Activated CD4-positive, alpha-beta T cell treated with anti-CD3 and anti-CD28 coated beads, Interleukin-10, Interleukin-2, amounts not matched to agents 100 ng/mL and 50 ng/mL, durations not matched to agents 16 hours and 8 hours (primary cell): ENCODE measurements around the gene TYW5.

Experiments used
- DNase-seq: peaks from one replicate; pipeline ENCODE4 v3.0.0-alpha.2; 2020

TYW5 gene

GRCh38 chr2:199912553-199913114 lies 42.7 kb downstream of the TYW5 start:
- peak; percentile 13 for DNase-seq

- DNase-seq = no peak
These were observed 43.5 kb downstream of the TYW5 start for GRCh38 chr2:199911877-199912161.

GRCh38 chr2:199911052-199911876 lies 44.0 kb downstream of the TYW5 start, which contains the start of gene C2orf69:
Gene C2orf69 (plus strand): TSS chr2:199911293. CDS start chr2:199911439, 146 bp downstream.
- peak; percentile 96 for DNase-seq

GRCh38 chr2:199910338-199911051 lies 44.8 kb downstream of the TYW5 start:
- no peak for DNase-seq

GRCh38 chr2:199907008-199907714 lies 48.1 kb downstream of the TYW5 start:
- DNase-seq = no peak

GRCh38 chr2:199903111-199903510 lies 52.2 kb downstream of the TYW5 start:
- DNase-seq = no peak

- DNase-seq = no peak
These were observed 52.7 kb downstream of the TYW5 start for GRCh38 chr2:199902486-199903110.

GRCh38 chr2:199901942-199902341 lies 53.3 kb downstream of the TYW5 start:
- no peak for DNase-seq

- no peak for DNase-seq
These were observed 58.7 kb downstream of the TYW5 start for GRCh38 chr2:199896617-199897016.

- no peak for DNase-seq
These were observed 59.9 kb downstream of the TYW5 start for GRCh38 chr2:199895406-199895805.

GRCh38 chr2:199883474-199884212 lies 71.6 kb downstream of the TYW5 start:
- no peak for DNase-seq

- no peak for DNase-seq
These were observed 72.6 kb downstream of the TYW5 start for GRCh38 chr2:199882667-199883066.
